AG09309 (cell line): ENCODE measurements around the gene SNRPB.

Experiments
- DNase-seq: peaks from one replicate; pipeline ENCODE4 v3.0.0-alpha.2; 2010; ENCODE audit warnings: low read depth
- H3K4me3 ChIP-seq: 2 replicates; pipeline ENCODE4 v1.5.1; 2011; ENCODE audit warnings: mild to moderate bottlenecking, low read depth, low read length, moderate library complexity; ENCODE audit not compliant: control insufficient read depth
- CTCF ChIP-seq: IDR thresholded peaks from 2 replicates; pipeline ENCODE4 v1.5.1; 2011; ENCODE audit warnings: mild to moderate bottlenecking, low read depth, low read length, inconsistent platforms; ENCODE audit not compliant: insufficient read depth, control insufficient read depth; ENCODE audit errors: missing control alignments

Gene SNRPB

DNA sequence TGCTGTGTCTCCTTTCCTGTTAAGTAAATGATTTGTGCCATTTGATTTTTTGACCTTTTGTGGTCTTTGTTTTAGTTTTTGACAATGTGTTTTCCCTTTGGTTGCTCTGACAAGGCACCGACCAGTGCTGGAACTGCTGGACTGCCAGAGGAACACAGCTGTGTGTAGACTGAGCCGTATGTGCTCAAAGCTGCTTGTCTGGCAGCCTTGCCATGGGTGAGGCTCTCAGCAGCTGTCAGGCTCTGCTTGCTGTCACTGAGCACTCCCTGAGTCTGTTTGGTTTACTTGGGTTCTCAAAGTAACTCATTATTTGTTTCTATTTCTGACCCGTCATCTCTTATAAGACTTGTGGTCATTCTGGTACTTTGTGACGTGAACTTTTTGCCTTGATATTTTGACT is 15.1 kb upstream of the SNRPB start:
- TF ChIP-seq CTCF, result no peak
- DNase-seq, result no peak
- no peak overlapping the region for H3K4me3 ChIP-seq

DNA sequence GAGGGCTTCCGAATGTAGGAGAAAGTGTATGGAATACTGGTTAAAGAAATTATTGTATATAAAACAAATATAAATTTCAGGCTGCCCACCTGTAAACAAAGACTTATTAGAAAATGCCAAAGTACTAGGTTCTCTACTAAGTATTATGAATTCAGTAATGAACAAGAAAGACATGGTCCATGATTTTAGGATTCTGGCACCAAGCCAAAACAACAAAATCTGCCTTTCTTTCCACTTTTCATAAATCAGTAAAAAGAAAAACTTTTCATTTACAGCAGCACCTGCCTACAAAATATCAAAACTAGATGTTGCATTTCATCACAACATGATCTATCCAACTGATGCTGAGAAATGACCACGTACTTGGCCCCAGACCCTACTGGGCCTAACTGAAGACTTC is 14.5 kb upstream of the SNRPB start:
- TF ChIP-seq CTCF, result no peak
- no peak overlapping the region for H3K4me3 ChIP-seq
- no peak for DNase-seq

DNA sequence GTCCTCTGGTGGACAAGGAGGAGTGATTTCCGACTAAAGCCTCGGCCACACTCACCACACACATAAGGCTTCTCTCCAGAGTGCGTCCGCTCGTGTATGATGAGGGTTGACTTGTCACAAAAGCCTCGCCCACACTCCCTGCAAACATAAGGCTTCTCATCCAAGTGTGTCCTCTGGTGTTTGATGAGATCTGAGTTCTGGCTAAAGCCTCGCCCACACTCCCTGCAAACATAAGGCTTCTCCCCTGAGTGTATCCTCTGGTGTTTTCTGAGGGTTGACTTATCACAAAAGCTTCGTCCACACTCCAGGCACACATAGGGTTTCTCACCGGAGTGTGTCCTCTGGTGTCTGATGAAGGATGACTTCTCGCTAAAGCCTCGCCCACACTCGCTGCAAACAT is 12.9 kb upstream of the SNRPB start:
- H3K4me3 ChIP-seq, result no peak overlapping the region
- TF ChIP-seq CTCF, result no peak
- no peak for DNase-seq

DNA sequence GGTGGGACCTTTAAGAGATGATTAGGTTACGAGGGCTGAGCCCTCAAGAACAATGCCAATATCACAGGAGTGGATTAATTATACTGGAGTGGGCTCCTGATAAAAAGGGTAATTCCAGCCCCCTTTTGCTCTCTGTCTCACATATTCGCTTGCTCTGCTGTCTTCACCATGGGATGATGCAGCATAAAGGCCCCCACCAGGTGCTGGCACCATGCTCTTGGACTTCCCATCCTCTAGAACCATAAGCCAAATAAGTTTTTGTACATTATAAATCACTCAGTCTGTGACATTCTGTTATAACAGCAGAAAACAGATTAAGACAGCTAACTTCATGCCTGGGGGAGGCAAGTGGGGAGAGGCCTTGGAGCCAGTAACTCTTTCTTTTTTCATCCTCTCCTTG is 9.8 kb upstream of the SNRPB start:
- no peak for DNase-seq
- no peak for TF ChIP-seq CTCF
- H3K4me3 ChIP-seq, result no peak overlapping the region

DNA sequence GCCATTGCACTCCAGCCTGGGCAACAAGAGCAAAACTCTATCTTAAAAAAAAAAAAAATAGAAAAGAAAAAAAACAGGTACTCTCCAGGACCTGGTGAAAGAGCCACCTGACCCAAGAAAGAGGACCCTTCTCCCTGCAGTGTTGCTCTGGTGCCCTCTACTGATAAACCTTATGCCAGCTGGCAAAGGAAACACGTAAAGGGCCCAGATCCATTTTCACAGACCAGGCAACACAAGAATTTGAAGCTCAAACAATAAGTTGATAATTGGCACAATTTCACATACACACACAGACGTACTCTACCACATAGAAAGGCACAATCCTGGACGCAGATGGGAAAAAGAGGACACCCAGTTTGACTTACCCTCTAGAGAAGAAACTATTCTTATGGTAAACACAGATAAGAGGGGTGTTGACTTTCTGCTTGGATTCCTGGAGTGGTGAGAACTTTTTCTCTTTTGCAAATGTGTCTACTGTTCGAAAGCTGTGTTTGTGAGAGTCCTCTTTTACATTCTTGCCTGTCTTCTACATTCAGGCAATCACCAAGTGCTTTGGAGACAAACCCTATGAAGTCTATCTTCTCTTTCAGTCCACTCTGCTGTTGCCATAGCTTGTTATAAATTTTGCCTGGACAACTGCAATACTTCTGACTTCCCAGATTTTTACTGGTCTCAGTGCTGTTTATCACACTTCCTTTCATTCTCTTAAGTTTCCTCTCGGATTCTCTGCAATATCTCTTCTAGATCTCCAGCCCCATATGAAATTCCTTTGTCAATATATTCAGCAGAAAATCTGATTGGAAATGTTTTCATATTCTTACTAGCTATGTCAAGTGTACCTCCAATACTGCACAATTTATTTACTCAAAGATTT is 6.4 kb upstream of the SNRPB start:
- H3K4me3 ChIP-seq, result no peak overlapping the region
- no peak for DNase-seq
- TF ChIP-seq CTCF, result no peak

DNA sequence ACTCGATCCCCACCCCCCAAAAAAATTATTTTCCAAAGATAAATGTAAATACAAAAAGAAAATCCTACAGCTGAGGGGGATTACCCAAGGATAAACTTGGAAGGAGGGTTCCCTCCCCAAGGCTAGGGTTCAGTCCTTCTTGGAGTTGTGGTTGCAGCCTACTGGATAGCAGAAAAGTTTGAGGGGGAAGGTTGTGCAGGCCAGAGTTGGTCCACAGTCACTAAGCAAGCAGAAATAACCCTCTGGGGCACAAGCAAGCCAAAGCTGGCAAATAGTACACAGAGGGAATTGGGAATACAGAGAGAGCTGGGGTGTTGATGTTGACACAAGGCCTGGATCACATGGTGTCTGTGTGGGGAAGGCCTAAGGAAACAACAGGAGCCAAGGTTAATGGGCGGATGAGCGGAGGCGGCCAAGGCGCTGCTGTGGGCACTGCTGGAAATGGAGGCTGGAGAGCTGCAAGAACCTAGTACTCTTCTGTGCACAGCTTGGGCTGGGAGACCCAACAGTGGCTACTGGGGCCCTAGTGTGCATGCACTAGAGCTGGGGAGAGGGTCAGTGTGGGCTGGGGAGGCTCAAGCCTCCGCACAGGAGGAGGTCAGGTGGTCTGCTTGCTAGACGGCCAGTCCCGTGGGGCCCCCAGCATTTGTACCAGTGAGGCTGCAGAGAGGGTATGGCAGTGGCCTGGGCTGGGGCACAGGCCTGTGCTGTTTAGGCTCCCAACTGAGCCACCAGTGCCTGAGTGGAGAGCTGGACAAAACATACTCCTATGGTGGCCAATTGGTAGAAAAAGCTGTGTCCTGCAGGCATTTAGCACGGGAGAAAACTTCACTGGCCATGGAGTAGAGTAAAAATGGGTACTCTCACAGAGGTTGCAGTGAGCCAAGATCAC is 5.5 kb upstream of the SNRPB start:
- TF ChIP-seq CTCF, result no peak
- no peak for DNase-seq

More for the DNA sequence above, 5.5 kb upstream of the SNRPB start:
- H3K4me3 ChIP-seq, result no peak overlapping the region
